Measurements from ENCODE around the gene HECTD2. TPM values are rescaled to one million over a fixed set of nuclear protein-coding genes. Genes with fewer than 3 reads are reported as not detected.
"Not testable (repeated sequence)": the region's sequence is repeated elsewhere in the genome, so short reads cannot be mapped to it uniquely, and the experiment has no call there.

The HECTD2 gene
- polyA plus RNA-seq, 1 donor from 2014 or later = 87.6 TPM

DNA sequence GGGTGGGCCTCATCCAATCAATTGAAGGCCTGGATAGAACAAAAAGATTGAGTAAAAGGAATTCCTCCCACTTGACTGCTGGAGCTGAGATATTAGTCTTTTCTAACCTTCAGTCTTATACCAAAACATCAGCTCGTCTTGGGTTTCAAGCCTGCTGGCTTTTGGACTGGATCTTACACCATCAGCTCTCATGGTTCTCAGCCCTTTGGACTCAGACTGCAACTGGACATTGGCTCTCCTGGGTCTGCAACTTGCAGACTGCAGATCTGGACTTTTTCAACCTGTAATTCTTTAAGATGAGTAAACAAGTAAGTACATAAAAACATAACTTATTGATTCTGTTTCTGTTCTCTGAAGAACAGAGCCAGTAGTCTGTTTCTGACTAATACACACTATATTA lies 149.0 kb downstream of the HECTD2 start:
- H3K79me2 ChIP-seq (replicated peaks; ENCODE audit: insufficient read depth, low read length) = no peaks in the 10 kb centered on the region
- no peaks in the 10 kb centered on the region for H3F3A ChIP-seq (ENCODE audit: insufficient read depth, low read length, poor library complexity, severe bottlenecking)
- H3K36me3 ChIP-seq (ENCODE audit: insufficient read depth, low read length) = no peaks in the 10 kb centered on the region
- H3K4me2 ChIP-seq (ENCODE audit: low read length) = no peak overlapping the region
- no peak overlapping the region for H3K27ac ChIP-seq (ENCODE audit: low read length)
- no peak overlapping the region for H2AFZ ChIP-seq (ENCODE audit: low read depth, low read length)
- no peaks in the 10 kb centered on the region for H3K9me3 ChIP-seq (ENCODE audit: low read length)
- H3K27me3 ChIP-seq (ENCODE audit: insufficient read depth, low read depth, low read length) = no peaks in the 10 kb centered on the region
- no peak overlapping the region for H3K9ac ChIP-seq (ENCODE audit: low read length)
- H3K4me3 ChIP-seq (ENCODE audit: low read length) = no peak overlapping the region
- TF ChIP-seq TAF1 (IDR thresholded peaks at IDR 0.05; ENCODE audit: low read depth) = no peak
- no peak for TF ChIP-seq EP300 (conservative IDR thresholded peaks at IDR 0.05; ENCODE audit: poor library complexity, severe bottlenecking)
- no peak for TF ChIP-seq RAD21 (conservative IDR thresholded peaks at IDR 0.05)
- TF ChIP-seq, protein P1, sequence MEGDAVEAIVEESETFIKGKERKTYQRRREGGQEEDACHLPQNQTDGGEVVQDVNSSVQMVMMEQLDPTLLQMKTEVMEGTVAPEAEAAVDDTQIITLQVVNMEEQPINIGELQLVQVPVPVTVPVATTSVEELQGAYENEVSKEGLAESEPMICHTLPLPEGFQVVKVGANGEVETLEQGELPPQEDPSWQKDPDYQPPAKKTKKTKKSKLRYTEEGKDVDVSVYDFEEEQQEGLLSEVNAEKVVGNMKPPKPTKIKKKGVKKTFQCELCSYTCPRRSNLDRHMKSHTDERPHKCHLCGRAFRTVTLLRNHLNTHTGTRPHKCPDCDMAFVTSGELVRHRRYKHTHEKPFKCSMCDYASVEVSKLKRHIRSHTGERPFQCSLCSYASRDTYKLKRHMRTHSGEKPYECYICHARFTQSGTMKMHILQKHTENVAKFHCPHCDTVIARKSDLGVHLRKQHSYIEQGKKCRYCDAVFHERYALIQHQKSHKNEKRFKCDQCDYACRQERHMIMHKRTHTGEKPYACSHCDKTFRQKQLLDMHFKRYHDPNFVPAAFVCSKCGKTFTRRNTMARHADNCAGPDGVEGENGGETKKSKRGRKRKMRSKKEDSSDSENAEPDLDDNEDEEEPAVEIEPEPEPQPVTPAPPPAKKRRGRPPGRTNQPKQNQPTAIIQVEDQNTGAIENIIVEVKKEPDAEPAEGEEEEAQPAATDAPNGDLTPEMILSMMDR (IDR thresholded peaks at IDR 0.05; ENCODE audit: poor library complexity, severe bottlenecking) = no peak
- TF ChIP-seq SMC3 (conservative IDR thresholded peaks at IDR 0.05; ENCODE audit: poor library complexity) = no peak
- TF ChIP-seq, protein P2, sequence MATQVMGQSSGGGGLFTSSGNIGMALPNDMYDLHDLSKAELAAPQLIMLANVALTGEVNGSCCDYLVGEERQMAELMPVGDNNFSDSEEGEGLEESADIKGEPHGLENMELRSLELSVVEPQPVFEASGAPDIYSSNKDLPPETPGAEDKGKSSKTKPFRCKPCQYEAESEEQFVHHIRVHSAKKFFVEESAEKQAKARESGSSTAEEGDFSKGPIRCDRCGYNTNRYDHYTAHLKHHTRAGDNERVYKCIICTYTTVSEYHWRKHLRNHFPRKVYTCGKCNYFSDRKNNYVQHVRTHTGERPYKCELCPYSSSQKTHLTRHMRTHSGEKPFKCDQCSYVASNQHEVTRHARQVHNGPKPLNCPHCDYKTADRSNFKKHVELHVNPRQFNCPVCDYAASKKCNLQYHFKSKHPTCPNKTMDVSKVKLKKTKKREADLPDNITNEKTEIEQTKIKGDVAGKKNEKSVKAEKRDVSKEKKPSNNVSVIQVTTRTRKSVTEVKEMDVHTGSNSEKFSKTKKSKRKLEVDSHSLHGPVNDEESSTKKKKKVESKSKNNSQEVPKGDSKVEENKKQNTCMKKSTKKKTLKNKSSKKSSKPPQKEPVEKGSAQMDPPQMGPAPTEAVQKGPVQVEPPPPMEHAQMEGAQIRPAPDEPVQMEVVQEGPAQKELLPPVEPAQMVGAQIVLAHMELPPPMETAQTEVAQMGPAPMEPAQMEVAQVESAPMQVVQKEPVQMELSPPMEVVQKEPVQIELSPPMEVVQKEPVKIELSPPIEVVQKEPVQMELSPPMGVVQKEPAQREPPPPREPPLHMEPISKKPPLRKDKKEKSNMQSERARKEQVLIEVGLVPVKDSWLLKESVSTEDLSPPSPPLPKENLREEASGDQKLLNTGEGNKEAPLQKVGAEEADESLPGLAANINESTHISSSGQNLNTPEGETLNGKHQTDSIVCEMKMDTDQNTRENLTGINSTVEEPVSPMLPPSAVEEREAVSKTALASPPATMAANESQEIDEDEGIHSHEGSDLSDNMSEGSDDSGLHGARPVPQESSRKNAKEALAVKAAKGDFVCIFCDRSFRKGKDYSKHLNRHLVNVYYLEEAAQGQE (IDR thresholded peaks at IDR 0.05; ENCODE audit: borderline replicate concordance) = no peak
- no peak for TF ChIP-seq MXI1 (conservative IDR thresholded peaks at IDR 0.05; ENCODE audit: poor library complexity, severe bottlenecking)
- no peak for TF ChIP-seq POLR2AphosphoS5 (IDR thresholded peaks at IDR 0.05)
- no peak for TF ChIP-seq EZH2 (IDR thresholded peaks at IDR 0.05; ENCODE audit: borderline replicate concordance, insufficient read depth, low read length, poor library complexity, severe bottlenecking)
- H4K20me1 ChIP-seq (ENCODE audit: insufficient read depth) = no peaks in the 10 kb centered on the region
- no peaks in the 10 kb centered on the region for H3K9me2 ChIP-seq (ENCODE audit: insufficient read depth, low read length)

DNA sequence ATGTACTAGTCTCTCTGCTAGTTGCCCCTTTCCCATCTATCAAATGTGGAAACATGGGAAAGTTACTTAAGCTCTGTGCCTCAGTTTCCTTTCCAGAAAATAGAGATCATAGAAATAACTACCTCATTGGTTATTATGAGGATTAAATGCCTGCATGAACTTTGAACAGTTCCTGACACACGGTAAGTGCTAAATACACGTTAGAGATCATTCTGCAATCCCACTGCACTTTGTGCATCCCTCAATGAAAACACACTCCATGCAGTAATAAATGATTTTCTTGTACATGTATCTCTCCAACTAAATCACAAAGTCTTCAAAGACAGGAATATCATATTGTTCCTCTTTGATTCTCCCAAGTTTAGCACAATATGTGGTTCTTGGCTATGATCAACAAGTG lies 149.6 kb downstream of the HECTD2 start:
- Histone ChIP-seq H3K9me3 (ENCODE audit: low read length) (no peaks in the 10 kb centered on the region), H3K27me3 (ENCODE audit: insufficient read depth, low read depth, low read length) (no peaks in the 10 kb centered on the region), H3K4me3 (ENCODE audit: low read length) (no peak overlapping the region), H2AFZ (ENCODE audit: low read depth, low read length) (no peak overlapping the region), H3K27ac (ENCODE audit: low read length) (no peak overlapping the region), H3K9ac (ENCODE audit: low read length) (no peak overlapping the region), H4K20me1 (ENCODE audit: insufficient read depth) (no peaks in the 10 kb centered on the region), H3K79me2 (replicated peaks; ENCODE audit: insufficient read depth, low read length) (no peaks in the 10 kb centered on the region), H3F3A (ENCODE audit: insufficient read depth, low read length, poor library complexity, severe bottlenecking) (no peaks in the 10 kb centered on the region), H3K36me3 (ENCODE audit: insufficient read depth, low read length) (no peaks in the 10 kb centered on the region), H3K4me2 (ENCODE audit: low read length) (no peak overlapping the region), H3K9me2 (ENCODE audit: insufficient read depth, low read length) (no peaks in the 10 kb centered on the region)
- TF ChIP-seq, protein P2 (IDR thresholded peaks at IDR 0.05; ENCODE audit: borderline replicate concordance) = no peak

DNA sequence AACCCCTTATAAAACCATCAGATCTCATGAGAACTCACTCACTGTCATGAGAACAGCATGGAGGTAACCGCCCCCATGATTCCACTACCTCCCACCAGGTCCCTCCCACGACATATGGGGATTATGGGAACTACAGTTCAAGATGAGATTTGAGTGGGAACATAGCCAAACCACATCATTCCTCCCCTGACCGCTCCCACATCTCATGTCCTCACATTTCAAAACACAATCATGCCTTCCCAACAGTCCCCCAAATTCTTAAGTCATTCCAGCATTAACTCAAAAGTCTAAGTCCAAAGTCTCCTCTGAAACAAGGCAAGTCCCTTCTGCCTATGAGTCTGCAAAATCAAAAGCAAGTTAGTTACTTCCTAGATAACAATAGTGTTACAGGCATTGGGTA lies 150.7 kb downstream of the HECTD2 start:
- not testable (repeated sequence) for H3F3A ChIP-seq (ENCODE audit: insufficient read depth, low read length, poor library complexity, severe bottlenecking); H3K36me3 ChIP-seq (ENCODE audit: insufficient read depth, low read length); H3K27ac ChIP-seq (ENCODE audit: low read length); H3K4me3 ChIP-seq (ENCODE audit: low read length); H3K9ac ChIP-seq (ENCODE audit: low read length); H3K9me3 ChIP-seq (ENCODE audit: low read length); H3K79me2 ChIP-seq (replicated peaks; ENCODE audit: insufficient read depth, low read length); H3K27me3 ChIP-seq (ENCODE audit: insufficient read depth, low read depth, low read length); H2AFZ ChIP-seq (ENCODE audit: low read depth, low read length); H3K9me2 ChIP-seq (ENCODE audit: insufficient read depth, low read length); H4K20me1 ChIP-seq (ENCODE audit: insufficient read depth); H3K4me2 ChIP-seq (ENCODE audit: low read length)
